ENCODE results near the gene RPS14.

The RPS14 gene

DNA sequence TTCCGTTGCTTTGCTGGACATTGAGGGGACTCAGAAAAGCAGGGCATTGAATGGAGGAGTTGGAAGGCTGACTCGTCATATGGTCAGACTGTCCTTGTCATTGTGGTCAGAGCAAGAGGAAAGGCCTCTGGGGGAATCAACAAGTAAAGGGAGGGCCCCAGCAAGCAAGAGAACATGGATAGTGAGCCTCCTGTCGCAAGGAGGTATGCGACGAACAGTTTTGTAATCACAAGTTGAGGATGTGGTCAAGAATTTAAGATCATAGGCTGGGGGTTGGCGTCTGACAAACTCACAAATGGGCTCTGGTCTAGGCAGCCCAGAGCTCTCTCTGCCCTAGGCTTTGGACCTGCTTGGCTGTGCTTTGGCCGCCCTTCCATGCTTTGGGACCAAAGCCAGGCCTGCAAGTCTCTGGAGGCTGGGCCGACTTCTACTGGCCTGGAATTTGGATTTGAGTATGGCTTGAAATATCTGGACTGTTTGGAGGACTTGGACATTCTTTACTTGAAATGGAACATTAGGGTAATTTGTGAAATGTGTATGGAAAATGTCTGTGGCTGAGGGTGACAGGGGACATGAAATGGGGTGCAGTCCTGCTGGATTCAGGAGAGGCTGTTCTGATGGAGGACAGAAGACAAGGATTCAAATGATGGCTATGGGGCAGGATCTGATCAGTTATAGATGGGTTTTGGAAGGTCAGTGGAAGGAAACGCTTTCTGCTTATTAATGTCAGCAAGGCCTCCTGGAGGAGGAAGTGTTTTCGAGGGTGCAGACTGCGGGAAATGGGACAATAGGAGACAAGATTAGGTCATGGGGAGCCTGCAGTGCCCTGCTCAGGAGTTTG lies 39.2 kb upstream of the RPS14 start:
- in situ Hi-C loops (cut with HindIII; ENCODE audit: low sequenced_read_pairs) = no loop called here
- H3K4me3 ChIP-seq (ENCODE audit: low read depth, low read length) = peak overlapping the region; percentile 76
- TF ChIP-seq, protein P1, sequence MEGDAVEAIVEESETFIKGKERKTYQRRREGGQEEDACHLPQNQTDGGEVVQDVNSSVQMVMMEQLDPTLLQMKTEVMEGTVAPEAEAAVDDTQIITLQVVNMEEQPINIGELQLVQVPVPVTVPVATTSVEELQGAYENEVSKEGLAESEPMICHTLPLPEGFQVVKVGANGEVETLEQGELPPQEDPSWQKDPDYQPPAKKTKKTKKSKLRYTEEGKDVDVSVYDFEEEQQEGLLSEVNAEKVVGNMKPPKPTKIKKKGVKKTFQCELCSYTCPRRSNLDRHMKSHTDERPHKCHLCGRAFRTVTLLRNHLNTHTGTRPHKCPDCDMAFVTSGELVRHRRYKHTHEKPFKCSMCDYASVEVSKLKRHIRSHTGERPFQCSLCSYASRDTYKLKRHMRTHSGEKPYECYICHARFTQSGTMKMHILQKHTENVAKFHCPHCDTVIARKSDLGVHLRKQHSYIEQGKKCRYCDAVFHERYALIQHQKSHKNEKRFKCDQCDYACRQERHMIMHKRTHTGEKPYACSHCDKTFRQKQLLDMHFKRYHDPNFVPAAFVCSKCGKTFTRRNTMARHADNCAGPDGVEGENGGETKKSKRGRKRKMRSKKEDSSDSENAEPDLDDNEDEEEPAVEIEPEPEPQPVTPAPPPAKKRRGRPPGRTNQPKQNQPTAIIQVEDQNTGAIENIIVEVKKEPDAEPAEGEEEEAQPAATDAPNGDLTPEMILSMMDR (IDR thresholded peaks at IDR 0.05; ENCODE audit: low read depth, low read length) = no peak
- DNase-seq (ENCODE audit: low read depth, low spot score) = peak; percentile 68

DNA sequence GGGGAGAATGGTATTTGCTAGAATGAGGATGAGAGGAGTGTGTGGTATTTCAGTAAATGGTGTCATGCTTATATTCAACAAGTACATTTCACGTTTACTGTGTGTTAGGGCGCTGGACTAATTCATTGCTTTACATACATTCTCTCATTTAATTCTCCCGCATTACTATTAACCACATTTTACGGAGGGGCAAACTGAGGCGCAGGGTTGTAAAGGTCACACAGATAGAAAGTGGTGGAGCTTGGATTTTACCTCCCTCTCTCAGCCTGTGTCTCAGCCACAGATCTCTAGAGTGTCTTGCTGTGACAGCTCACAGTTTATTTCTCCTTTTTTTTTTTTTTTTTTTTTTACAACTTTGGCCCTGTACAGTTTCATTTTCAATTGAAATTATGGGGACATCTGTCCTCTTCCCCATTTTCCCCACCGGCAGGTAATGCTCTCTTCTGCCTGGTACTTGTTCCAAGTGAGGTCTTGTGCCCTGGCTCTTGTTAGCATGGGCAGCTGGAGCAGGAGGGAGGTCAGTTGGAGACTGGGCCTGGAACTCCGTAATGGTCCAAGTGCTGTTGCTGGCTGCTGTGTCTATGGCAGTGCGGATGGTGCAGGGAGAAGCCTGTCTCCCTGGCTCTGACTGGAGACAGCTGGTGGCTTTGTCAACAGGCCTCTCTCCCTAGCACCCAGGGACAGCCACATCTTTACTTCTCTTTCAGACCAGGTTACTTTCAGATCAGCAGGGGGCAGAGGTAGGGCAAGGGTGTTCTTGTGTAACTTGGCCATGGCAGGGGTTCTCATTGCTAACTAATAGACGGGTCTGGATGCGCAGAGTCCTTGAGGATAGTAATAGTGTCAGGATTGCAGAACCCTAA lies 37.9 kb upstream of the RPS14 start:
- peak overlapping the region; percentile 76 for H3K4me3 ChIP-seq (ENCODE audit: low read depth, low read length)
- in situ Hi-C loops (cut with HindIII; ENCODE audit: low sequenced_read_pairs) = no loop called here
- DNase-seq (ENCODE audit: low read depth, low spot score) = no peak
- TF ChIP-seq, protein P1 (IDR thresholded peaks at IDR 0.05; ENCODE audit: low read depth, low read length) = peak; percentile 20

DNA sequence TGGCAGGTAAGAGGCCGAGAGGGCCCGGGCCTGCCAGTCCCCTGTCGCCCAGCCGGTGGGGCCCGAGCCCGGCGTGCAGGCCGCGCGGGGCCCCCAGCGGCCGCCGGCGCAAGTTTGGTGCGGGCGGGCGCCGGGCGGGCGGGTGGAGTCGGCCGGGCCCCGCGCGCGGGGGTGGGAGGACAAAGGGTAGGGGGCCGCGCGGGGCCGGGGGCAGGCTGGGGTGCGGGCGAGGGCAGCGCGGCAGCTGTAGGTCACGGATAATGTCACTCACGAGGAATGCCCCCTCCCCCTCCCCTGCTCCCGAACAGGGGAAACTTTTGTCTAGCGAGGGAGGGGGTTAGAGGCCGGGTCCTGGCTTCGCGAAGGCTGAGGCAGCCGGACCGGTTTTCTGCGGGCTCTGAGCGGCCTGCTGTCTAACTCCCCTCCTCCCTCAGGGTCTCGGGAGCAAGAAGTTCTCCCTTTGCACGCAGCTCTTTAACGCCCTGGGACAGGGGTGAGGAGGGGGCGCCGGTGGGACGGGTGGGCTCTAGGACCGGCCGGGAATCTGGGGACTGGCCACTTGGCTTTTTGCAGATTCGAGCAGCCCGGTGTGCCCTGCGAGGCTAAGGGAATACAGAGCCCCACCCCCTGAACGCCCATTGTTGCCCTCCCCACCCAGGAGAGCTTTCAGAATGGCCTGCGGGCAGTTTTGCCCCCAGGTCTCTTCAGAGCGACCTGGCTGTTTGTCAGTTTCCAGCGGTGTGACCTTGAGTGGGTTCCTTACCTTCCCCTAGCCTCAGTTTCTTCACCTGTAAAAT lies 37.1 kb upstream of the RPS14 start:
- peak overlapping the region; percentile 76 for H3K4me3 ChIP-seq (ENCODE audit: low read depth, low read length)
- TF ChIP-seq, protein P1 (IDR thresholded peaks at IDR 0.05; ENCODE audit: low read depth, low read length) = no peak
- DNase-seq (ENCODE audit: low read depth, low spot score) = peak; percentile 69
- in situ Hi-C loops (cut with HindIII; ENCODE audit: low sequenced_read_pairs) = no loop called here

DNA sequence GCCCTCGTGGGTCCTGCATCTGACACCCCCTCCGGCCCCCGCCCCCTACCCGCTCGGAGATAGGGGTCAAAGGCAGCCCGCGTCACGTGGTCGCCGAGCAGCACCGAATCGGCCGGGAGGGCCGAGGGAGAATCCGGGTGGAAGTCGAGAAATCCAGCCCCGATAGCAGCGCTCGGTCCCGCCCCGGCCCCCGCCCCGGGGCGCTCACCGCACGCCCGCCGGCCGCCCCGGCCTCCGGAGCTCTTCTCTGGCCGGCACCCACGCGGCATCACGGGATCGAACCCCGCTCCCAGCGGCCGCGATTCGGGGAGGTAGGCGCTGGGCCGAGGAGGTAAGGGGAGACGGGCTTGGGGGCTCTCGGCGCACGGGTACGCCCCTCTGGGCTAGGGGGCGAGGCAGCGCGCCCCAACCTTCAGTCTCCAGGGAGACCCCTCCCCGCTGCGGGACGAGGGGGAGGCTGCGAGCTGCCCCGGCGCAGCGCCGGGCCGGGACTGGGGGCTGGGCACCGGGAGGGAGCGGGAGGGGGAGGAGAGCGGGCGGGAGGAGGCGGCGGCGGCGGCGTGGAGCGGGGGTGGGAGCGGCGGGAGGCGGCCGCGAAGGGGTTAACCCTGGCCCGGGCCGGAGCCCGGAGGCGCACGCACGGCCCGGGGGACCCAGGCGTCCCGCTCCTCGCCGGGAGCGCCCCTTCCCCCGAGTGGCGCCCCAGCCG lies 36.3 kb upstream of the RPS14 start:
- TF ChIP-seq, protein P1 (IDR thresholded peaks at IDR 0.05; ENCODE audit: low read depth, low read length) = no peak
- no peak for DNase-seq (ENCODE audit: low read depth, low spot score)
- in situ Hi-C loops (cut with HindIII; ENCODE audit: low sequenced_read_pairs) = no loop called here
- peak overlapping the region; percentile 76 for H3K4me3 ChIP-seq (ENCODE audit: low read depth, low read length)

DNA sequence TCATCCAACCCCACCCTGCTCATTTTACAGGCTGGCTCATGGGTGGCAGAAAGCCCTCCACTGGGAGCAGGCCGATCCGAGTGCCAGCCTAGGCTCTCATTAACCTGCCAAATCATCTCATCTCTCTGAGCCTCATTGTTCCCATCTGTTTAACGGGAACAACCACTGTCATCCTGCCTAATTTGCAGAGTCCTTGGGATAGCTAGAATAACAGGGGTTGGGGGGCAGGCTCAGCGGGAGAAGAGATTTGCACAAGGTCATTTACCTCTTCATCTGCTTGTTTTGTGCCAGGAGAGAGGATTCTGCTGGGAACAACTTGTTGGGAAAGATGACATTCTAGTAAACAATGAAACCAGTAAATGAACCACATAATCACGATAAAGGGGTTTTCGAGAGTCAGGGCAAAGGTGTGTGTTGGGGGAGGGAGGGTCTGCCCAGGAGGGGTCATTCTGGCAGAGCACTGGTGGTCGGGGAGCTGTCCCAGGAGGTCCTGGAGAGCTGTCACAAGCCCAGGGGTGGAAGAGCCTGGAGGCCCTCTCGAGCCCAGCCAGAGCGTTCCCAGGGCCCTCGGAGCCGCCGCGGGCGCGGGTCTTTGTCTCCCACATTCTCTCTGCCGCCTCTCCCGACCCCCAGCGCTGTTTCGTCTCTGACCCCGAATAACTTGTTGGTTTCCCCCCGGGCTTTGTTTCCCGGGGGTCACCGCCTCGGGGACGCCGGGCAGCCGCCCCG lies 35.6 kb upstream of the RPS14 start:
- in situ Hi-C loops (cut with HindIII; ENCODE audit: low sequenced_read_pairs) = no loop called here
- DNase-seq (ENCODE audit: low read depth, low spot score) = no peak
- peak overlapping the region; percentile 76 for H3K4me3 ChIP-seq (ENCODE audit: low read depth, low read length)
- TF ChIP-seq, protein P1 (IDR thresholded peaks at IDR 0.05; ENCODE audit: low read depth, low read length) = no peak
